ENCODE measurements around the gene BORCS5.

- TF ChIP-seq EZH2 (IDR thresholded peaks at IDR 0.05; ENCODE audit: borderline replicate concordance, low read depth, low read length, poor library complexity, severe bottlenecking): no peak
- TF ChIP-seq, protein P1, sequence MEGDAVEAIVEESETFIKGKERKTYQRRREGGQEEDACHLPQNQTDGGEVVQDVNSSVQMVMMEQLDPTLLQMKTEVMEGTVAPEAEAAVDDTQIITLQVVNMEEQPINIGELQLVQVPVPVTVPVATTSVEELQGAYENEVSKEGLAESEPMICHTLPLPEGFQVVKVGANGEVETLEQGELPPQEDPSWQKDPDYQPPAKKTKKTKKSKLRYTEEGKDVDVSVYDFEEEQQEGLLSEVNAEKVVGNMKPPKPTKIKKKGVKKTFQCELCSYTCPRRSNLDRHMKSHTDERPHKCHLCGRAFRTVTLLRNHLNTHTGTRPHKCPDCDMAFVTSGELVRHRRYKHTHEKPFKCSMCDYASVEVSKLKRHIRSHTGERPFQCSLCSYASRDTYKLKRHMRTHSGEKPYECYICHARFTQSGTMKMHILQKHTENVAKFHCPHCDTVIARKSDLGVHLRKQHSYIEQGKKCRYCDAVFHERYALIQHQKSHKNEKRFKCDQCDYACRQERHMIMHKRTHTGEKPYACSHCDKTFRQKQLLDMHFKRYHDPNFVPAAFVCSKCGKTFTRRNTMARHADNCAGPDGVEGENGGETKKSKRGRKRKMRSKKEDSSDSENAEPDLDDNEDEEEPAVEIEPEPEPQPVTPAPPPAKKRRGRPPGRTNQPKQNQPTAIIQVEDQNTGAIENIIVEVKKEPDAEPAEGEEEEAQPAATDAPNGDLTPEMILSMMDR (conservative IDR thresholded peaks at IDR 0.05; ENCODE audit: low read depth, low read length): peak; percentile 37; the same call in 1 of the 2 replicates
Observed at GRCh38 chr12:12398026-12398859, 41.4 kb downstream of the BORCS5 start.

Measured in A673 (cell line).